A549 (cell line): ENCODE results near the gene SLC10A7. TPM values are rescaled to one million over a fixed set of nuclear protein-coding genes. Genes with fewer than 3 reads are reported as not detected.

Source experiments
- ATAC-seq, 2 experiments: fragments of 200-7000 bp in 1 of 2; fragments of >200 bp in 1 of 2; cut with Nextera tagmentation in 1 of 2; cut with Tn5 transposase in 1 of 2; 3 replicates each; pipeline versions ENCODE4 v1.8.0 to v1.9.1; 2018 to 2020; ENCODE audit warnings: mild to moderate bottlenecking in 1 of 2, moderate library complexity in 1 of 2
- CTCF ChIA-PET: fragments of 300-600 bp; sonication (Branson Sonifier 250); formaldehyde crosslinking; extraction: SDS; loops from one replicate; lab custom pipeline; 2021; ENCODE audit warnings: antibody characterized with exemption, inconsistent platforms; lab: Yijun Ruan, JAX
- POLR2A ChIA-PET: fragments of 350-600 bp; formaldehyde crosslinking; extraction: SDS; loops from one replicate; lab custom pipeline; 2021; ENCODE audit warnings: antibody characterized with exemption, inconsistent platforms; lab: Yijun Ruan, JAX
- DNase-seq, 2 experiments: peaks; one replicate each; pipeline versions ENCODE4 v3.0.0 to v3.0.0-alpha.2; 2011 to 2016; ENCODE audit warnings: low read depth in 1 of 2, low spot score in 1 of 2
- FAIRE-seq: peaks from 2 replicates; lab custom pipeline; 2011; peaks lifted over from hg19 to GRCh38; lab: Jason Lieb, UNC
- H3K27ac ChIP-seq, 2 experiments: fragments of >200 bp; sonication (Bioruptor Twin); formaldehyde crosslinking; 3 replicates each; pipeline ENCODE4 v1.5.1; 2016 to 2017
- H3K4me1 ChIP-seq: fragments of >200 bp; sonication (Bioruptor Twin); formaldehyde crosslinking; 3 replicates; pipeline ENCODE4 v1.6.1; 2016
- H3K4me2 ChIP-seq: fragments of >200 bp; sonication (Bioruptor Twin); formaldehyde crosslinking; 3 replicates; pipeline ENCODE4 v1.6.1; 2016
- H3K4me3 ChIP-seq: fragments of >200 bp; sonication (Bioruptor Twin); formaldehyde crosslinking; 3 replicates; pipeline ENCODE4 v1.5.1; 2016
- H3K9me3 ChIP-seq: fragments of >200 bp; sonication (Bioruptor Twin); formaldehyde crosslinking; 3 replicates; pipeline ENCODE4 v1.6.1; 2016
- BHLHE40 ChIP-seq: IDR thresholded peaks from 2 replicates; pipeline ENCODE4 v1.6.1; 2012; ENCODE audit warnings: low read depth, low read length, inconsistent platforms
- CBX2 ChIP-seq: fragments of 200-600 bp; sonication (generic); IDR thresholded peaks from 2 replicates; pipeline ENCODE4 v1.6.1; 2016; ENCODE audit warnings: low read depth, mild to moderate bottlenecking, borderline replicate concordance
- CBX8 ChIP-seq: fragments of 200-600 bp; sonication (generic); IDR thresholded peaks from 2 replicates; pipeline ENCODE4 v1.6.1; 2016
- EHF ChIP-seq: fragments of 250-450 bp; sonication (Bioruptor Pico); IDR thresholded peaks from 2 replicates; pipeline ENCODE4 v1.5.0; 2020; ENCODE audit warnings: mild to moderate bottlenecking
- FOSB ChIP-seq: fragments of 250-450 bp; sonication (Bioruptor Pico); IDR thresholded peaks from 2 replicates; pipeline ENCODE4 v1.5.0; 2020; ENCODE audit warnings: mild to moderate bottlenecking, moderate library complexity
- FOXS1 ChIP-seq: fragments of 250-450 bp; sonication (Bioruptor Pico); IDR thresholded peaks from 2 replicates; pipeline ENCODE4 v1.5.0; 2020; ENCODE audit warnings: mild to moderate bottlenecking, moderate library complexity
- HEYL ChIP-seq: fragments of 250-450 bp; sonication (Bioruptor Pico); IDR thresholded peaks from 2 replicates; pipeline ENCODE4 v1.8.0; 2021; ENCODE audit warnings: mild to moderate bottlenecking, moderate library complexity
- MAFK ChIP-seq: fragments of 450-650 bp; IDR thresholded peaks from 2 replicates; pipeline ENCODE4 v1.6.1; 2014; ENCODE audit not compliant: partially characterized antibody
- MAZ ChIP-seq: fragments of 150-350 bp; IDR thresholded peaks from 2 replicates; pipeline ENCODE4 v1.6.1; 2014; ENCODE audit warnings: antibody characterized with exemption, low read depth, low read length, borderline replicate concordance
- NPAS2 ChIP-seq: fragments of 250-450 bp; sonication (Bioruptor Pico); IDR thresholded peaks from 2 replicates; pipeline ENCODE4 v1.8.0; 2022; ENCODE audit warnings: mild to moderate bottlenecking, moderate library complexity, borderline replicate concordance
- PHF8 ChIP-seq: fragments of 200-600 bp; sonication (generic); IDR thresholded peaks from 2 replicates; pipeline ENCODE4 v1.6.1; 2016; ENCODE audit warnings: low read depth, mild to moderate bottlenecking, antibody characterized with exemption, moderate library complexity, borderline replicate concordance
- RAD21 ChIP-seq, 2 experiments: fragments of >200 bp in 1 of 2; sonication (Bioruptor Twin) in 1 of 2; formaldehyde crosslinking in 1 of 2; IDR thresholded peaks in 1 of 2; conservative IDR thresholded peaks in 1 of 2; 2 replicates in 1 of 2; 3 replicates in 1 of 2; pipeline ENCODE4 v1.6.1; 2012 to 2018; ENCODE audit warnings: inconsistent platforms in 1 of 2
- RCOR1 ChIP-seq: fragments of 150-350 bp; IDR thresholded peaks from 2 replicates; pipeline ENCODE4 v1.6.1; 2014; ENCODE audit warnings: antibody characterized with exemption, low read length, low read depth
- RNF2 ChIP-seq: fragments of 200-600 bp; sonication (generic); IDR thresholded peaks from 2 replicates; pipeline ENCODE4 v1.6.1; 2016; ENCODE audit warnings: low read depth, mild to moderate bottlenecking, antibody characterized with exemption, moderate library complexity, borderline replicate concordance
- TFCP2L1 ChIP-seq: fragments of 250-450 bp; sonication (Bioruptor Pico); IDR thresholded peaks from 2 replicates; pipeline ENCODE4 v1.5.0; 2021; ENCODE audit warnings: mild to moderate bottlenecking
- TP53 ChIP-seq: fragments of 250-450 bp; sonication (Bioruptor Pico); IDR thresholded peaks from 2 replicates; pipeline ENCODE4 v1.5.0; 2021; ENCODE audit warnings: mild to moderate bottlenecking, moderate library complexity
- ZC3H11A ChIP-seq: fragments of 450-650 bp; IDR thresholded peaks from 2 replicates; pipeline ENCODE4 v1.6.1; 2014; ENCODE audit warnings: antibody characterized with exemption, mild to moderate bottlenecking
- ZNF302 ChIP-seq: fragments of 250-450 bp; sonication (Bioruptor Pico); IDR thresholded peaks from 2 replicates; pipeline ENCODE4 v1.9.0; 2021; ENCODE audit warnings: inconsistent platforms, mild to moderate bottlenecking, moderate library complexity
- polyA plus RNA-seq, 4 experiments: library from polyadenylated mRNA; depleted of rRNA in 3 of 4; stranded (reverse); fragments of >200 nt; fragmentation: RNase III in 1 of 4; extraction: RNeasy Plus Mini Kit Qiagen cat#74134 plus additional on column Dnase treatment in 1 of 4; gene quantifications; 2 replicates in 3 of 4; 3 replicates in 1 of 4; pipeline ENCODE4 v1.2.3, GENCODE V29; 2011 to 2017
- TF ChIP-seq, protein P1 (sequence below): fragments of 250-450 bp; sonication (Bioruptor Pico); IDR thresholded peaks from 2 replicates; pipeline ENCODE4 v1.5.0; 2021; ENCODE audit warnings: mild to moderate bottlenecking, moderate library complexity, borderline replicate concordance
- TF ChIP-seq, protein P2 (sequence below): IDR thresholded peaks from 2 replicates; pipeline ENCODE4 v1.6.1; 2012
- TF ChIP-seq, protein P3 (sequence below): fragments of 150-350 bp; IDR thresholded peaks from 2 replicates; pipeline ENCODE4 v1.6.1; 2014; ENCODE audit warnings: low read depth, mild to moderate bottlenecking, low read length
- TF ChIP-seq, protein P4 (sequence below): fragments of >200 bp; sonication (Bioruptor Twin); formaldehyde crosslinking; IDR thresholded peaks from 3 replicates; pipeline ENCODE4 v1.5.1; 2016
- TF ChIP-seq, protein P5 (sequence below): fragments of >200 bp; sonication (Bioruptor Twin); formaldehyde crosslinking; IDR thresholded peaks from 2 replicates; pipeline ENCODE4 v1.6.1; 2016

The SLC10A7 gene
- polyA plus RNA-seq, 2 of the 4 experiments (the other 2 are of a cell fraction) = 1.3 to 6.5 TPM

GRCh38 chr4:146288193-146288592 lies 233.5 kb downstream of the SLC10A7 start (continued):
- TF ChIP-seq, protein P1, sequence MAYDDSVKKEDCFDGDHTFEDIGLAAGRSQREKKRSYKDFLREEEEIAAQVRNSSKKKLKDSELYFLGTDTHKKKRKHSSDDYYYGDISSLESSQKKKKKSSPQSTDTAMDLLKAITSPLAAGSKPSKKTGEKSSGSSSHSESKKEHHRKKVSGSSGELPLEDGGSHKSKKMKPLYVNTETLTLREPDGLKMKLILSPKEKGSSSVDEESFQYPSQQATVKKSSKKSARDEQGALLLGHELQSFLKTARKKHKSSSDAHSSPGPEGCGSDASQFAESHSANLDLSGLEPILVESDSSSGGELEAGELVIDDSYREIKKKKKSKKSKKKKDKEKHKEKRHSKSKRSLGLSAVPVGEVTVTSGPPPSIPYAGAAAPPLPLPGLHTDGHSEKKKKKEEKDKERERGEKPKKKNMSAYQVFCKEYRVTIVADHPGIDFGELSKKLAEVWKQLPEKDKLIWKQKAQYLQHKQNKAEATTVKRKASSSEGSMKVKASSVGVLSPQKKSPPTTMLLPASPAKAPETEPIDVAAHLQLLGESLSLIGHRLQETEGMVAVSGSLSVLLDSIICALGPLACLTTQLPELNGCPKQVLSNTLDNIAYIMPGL (CRISPR knock-in tag) = no peak
- TF ChIP-seq CBX8 (no peak), NPAS2 (CRISPR knock-in tag) (no peak), CBX2 (no peak)
- TF ChIP-seq, protein P2, sequence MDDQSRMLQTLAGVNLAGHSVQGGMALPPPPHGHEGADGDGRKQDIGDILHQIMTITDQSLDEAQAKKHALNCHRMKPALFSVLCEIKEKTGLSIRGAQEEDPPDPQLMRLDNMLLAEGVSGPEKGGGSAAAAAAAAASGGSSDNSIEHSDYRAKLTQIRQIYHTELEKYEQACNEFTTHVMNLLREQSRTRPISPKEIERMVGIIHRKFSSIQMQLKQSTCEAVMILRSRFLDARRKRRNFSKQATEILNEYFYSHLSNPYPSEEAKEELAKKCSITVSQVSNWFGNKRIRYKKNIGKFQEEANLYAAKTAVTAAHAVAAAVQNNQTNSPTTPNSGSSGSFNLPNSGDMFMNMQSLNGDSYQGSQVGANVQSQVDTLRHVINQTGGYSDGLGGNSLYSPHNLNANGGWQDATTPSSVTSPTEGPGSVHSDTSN = no peak

DNA sequence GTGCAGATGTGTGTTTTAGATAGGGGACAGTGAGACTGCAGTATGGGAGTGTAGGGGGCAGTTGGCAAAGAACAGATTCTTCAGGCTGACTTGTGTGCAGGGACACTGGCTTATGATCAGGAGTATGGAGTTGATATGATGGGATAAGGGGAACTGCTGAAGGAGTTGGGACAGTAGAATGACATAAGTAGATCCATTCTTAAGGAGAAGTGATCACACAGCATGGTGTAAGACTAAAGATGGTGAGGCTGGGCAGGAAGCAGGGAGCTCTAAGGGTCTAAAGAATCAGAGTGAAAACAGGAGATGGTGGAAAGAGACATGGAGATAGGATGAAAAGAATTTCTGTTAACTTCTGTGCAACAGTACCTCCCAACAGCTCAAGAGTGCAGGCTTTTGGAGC lies 236.7 kb downstream of the SLC10A7 start:
- ATAC-seq (no peak), FAIRE-seq (no peak), DNase-seq (no peak)
- no peak overlapping the region for H3K4me3 ChIP-seq
- H3K9me3 ChIP-seq = no peaks in the 10 kb centered on the region
- CTCF ChIA-PET = no interaction called here
- TF ChIP-seq RAD21 (conservative IDR thresholded peaks at IDR 0.05 in 1 of 2, IDR thresholded peaks at IDR 0.05 in 1 of 2) (no peak), CBX2 (no peak), PHF8 (no peak), FOSB (CRISPR knock-in tag) (no peak), BHLHE40 (no peak), ZC3H11A (no peak), MAZ (no peak), RCOR1 (no peak), EHF (CRISPR knock-in tag) (no peak), RNF2 (no peak), HEYL (no peak), TFCP2L1 (CRISPR knock-in tag) (no peak), NPAS2 (CRISPR knock-in tag) (no peak), MAFK (no peak), FOXS1 (CRISPR knock-in tag) (no peak), TP53 (CRISPR knock-in tag) (no peak), ZNF302 (CRISPR knock-in tag) (no peak)
- TF ChIP-seq, protein P3, sequence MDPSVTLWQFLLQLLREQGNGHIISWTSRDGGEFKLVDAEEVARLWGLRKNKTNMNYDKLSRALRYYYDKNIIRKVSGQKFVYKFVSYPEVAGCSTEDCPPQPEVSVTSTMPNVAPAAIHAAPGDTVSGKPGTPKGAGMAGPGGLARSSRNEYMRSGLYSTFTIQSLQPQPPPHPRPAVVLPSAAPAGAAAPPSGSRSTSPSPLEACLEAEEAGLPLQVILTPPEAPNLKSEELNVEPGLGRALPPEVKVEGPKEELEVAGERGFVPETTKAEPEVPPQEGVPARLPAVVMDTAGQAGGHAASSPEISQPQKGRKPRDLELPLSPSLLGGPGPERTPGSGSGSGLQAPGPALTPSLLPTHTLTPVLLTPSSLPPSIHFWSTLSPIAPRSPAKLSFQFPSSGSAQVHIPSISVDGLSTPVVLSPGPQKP = no peak
- TF ChIP-seq, protein P4, sequence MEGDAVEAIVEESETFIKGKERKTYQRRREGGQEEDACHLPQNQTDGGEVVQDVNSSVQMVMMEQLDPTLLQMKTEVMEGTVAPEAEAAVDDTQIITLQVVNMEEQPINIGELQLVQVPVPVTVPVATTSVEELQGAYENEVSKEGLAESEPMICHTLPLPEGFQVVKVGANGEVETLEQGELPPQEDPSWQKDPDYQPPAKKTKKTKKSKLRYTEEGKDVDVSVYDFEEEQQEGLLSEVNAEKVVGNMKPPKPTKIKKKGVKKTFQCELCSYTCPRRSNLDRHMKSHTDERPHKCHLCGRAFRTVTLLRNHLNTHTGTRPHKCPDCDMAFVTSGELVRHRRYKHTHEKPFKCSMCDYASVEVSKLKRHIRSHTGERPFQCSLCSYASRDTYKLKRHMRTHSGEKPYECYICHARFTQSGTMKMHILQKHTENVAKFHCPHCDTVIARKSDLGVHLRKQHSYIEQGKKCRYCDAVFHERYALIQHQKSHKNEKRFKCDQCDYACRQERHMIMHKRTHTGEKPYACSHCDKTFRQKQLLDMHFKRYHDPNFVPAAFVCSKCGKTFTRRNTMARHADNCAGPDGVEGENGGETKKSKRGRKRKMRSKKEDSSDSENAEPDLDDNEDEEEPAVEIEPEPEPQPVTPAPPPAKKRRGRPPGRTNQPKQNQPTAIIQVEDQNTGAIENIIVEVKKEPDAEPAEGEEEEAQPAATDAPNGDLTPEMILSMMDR = no peak
- TF ChIP-seq, protein P5, sequence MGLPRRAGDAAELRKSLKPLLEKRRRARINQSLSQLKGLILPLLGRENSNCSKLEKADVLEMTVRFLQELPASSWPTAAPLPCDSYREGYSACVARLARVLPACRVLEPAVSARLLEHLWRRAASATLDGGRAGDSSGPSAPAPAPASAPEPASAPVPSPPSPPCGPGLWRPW = no peak
- POLR2A ChIA-PET = no interaction called here
- no peak overlapping the region for H3K27ac ChIP-seq
- no peaks in the 10 kb centered on the region for H3K4me1 ChIP-seq
- no peak overlapping the region for H3K4me2 ChIP-seq
